ENCODE data around the gene CLPTM1.

The CLPTM1 gene

DNA sequence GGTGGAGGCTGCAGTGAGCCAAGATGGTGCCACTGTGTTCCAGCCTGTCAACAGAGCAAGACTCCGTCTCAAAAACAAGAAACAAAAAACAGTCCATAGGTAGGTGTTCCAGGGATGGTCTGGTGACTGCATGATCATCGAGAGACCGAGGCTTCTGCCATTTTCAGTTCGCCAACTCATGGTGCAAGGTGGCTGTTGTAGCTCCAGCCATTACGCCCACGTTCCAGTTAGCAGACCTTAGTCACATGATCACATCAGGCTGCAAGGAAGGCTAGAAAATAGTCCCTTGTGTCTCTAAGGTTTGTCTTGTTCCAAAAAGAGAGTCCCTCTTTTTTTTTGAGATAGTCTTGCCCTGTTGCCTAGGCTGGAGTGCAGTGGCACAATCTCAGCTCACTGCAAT is 80.6 kb downstream of the CLPTM1 start:
- TF ChIP-seq EZH2phosphoT487 (IDR thresholded peaks at IDR 0.05; ENCODE audit: borderline replicate concordance, low read length), result no peak
- TF ChIP-seq, protein P1, sequence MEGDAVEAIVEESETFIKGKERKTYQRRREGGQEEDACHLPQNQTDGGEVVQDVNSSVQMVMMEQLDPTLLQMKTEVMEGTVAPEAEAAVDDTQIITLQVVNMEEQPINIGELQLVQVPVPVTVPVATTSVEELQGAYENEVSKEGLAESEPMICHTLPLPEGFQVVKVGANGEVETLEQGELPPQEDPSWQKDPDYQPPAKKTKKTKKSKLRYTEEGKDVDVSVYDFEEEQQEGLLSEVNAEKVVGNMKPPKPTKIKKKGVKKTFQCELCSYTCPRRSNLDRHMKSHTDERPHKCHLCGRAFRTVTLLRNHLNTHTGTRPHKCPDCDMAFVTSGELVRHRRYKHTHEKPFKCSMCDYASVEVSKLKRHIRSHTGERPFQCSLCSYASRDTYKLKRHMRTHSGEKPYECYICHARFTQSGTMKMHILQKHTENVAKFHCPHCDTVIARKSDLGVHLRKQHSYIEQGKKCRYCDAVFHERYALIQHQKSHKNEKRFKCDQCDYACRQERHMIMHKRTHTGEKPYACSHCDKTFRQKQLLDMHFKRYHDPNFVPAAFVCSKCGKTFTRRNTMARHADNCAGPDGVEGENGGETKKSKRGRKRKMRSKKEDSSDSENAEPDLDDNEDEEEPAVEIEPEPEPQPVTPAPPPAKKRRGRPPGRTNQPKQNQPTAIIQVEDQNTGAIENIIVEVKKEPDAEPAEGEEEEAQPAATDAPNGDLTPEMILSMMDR (IDR thresholded peaks at IDR 0.05; ENCODE audit: low read depth, low read length, poor library complexity, severe bottlenecking), result no peak
- Histone ChIP-seq H4K20me1 (ENCODE audit: control insufficient read depth, insufficient read depth, low read depth, low read length) (peaks cover 14% of the 10 kb centered on the region), H3K9me2 (replicated peaks; ENCODE audit: control insufficient read depth, low read length) (no peaks in the 10 kb centered on the region), H3K27me3 (ENCODE audit: control insufficient read depth, low read length) (no peaks in the 10 kb centered on the region), H3K9me3 (ENCODE audit: control insufficient read depth, insufficient read depth, low read length) (no peaks in the 10 kb centered on the region), H3F3A (ENCODE audit: control insufficient read depth, insufficient read depth) (peaks cover 6% of the 10 kb centered on the region; the same call in 1 of the 2 replicates), H3K27ac (ENCODE audit: low read depth, low read length) (no peak overlapping the region), H3K4me1 (ENCODE audit: control insufficient read depth, low read length) (peaks cover 22% of the 10 kb centered on the region), H3K4me3 (ENCODE audit: low read length) (no peak overlapping the region), H3K79me2 (ENCODE audit: control insufficient read depth, low read length) (peaks cover 19% of the 10 kb centered on the region), H3K4me2 (ENCODE audit: low read length) (no peak overlapping the region), H3K36me3 (ENCODE audit: control insufficient read depth, low read length) (peaks cover 65% of the 10 kb centered on the region)

DNA sequence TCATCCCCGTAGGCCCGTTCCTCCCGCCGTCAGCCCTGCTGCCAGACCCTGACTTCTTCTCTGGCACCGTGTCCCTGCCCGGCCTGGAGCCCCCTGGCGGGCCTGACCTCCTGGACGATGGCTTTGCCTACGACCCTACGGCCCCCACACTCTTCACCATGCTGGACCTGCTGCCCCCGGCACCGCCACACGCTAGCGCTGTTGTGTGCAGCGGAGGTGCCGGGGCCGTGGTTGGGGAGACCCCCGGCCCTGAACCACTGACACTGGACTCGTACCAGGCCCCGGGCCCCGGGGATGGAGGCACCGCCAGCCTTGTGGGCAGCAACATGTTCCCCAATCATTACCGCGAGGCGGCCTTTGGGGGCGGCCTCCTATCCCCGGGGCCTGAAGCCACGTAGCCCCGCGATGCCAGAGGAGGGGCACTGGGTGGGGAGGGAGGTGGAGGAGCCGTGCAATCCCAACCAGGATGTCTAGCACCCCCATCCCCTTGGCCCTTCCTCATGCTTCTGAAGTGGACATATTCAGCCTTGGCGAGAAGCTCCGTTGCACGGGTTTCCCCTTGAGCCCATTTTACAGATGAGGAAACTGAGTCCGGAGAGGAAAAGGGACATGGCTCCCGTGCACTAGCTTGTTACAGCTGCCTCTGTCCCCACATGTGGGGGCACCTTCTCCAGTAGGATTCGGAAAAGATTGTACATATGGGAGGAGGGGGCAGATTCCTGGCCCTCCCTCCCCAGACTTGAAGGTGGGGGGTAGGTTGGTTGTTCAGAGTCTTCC is 82.4 kb downstream of the CLPTM1 start:
- no peak for TF ChIP-seq EZH2phosphoT487 (IDR thresholded peaks at IDR 0.05; ENCODE audit: borderline replicate concordance, low read length)
- TF ChIP-seq, protein P1 (IDR thresholded peaks at IDR 0.05; ENCODE audit: low read depth, low read length, poor library complexity, severe bottlenecking), result no peak
- H3F3A ChIP-seq (ENCODE audit: control insufficient read depth, insufficient read depth), result peaks cover 6% of the 10 kb centered on the region; the same call in 1 of the 2 replicates
- no peaks in the 10 kb centered on the region for H3K9me3 ChIP-seq (ENCODE audit: control insufficient read depth, insufficient read depth, low read length)
- peaks cover 36% of the 10 kb centered on the region for H3K4me1 ChIP-seq (ENCODE audit: control insufficient read depth, low read length)
- no peak overlapping the region for H3K4me3 ChIP-seq (ENCODE audit: low read length)
- no peaks in the 10 kb centered on the region for H3K9me2 ChIP-seq (replicated peaks; ENCODE audit: control insufficient read depth, low read length)
- peak overlapping the region; percentile 60; the same call in 1 of the 2 replicates for H3K4me2 ChIP-seq (ENCODE audit: low read length)
- H3K27ac ChIP-seq (ENCODE audit: low read depth, low read length), result no peak overlapping the region
- no peaks in the 10 kb centered on the region for H3K27me3 ChIP-seq (ENCODE audit: control insufficient read depth, low read length)
- peaks cover 72% of the 10 kb centered on the region for H3K36me3 ChIP-seq (ENCODE audit: control insufficient read depth, low read length)
- H3K79me2 ChIP-seq (ENCODE audit: control insufficient read depth, low read length), result peaks cover 36% of the 10 kb centered on the region
- H4K20me1 ChIP-seq (ENCODE audit: control insufficient read depth, insufficient read depth, low read depth, low read length), result peaks cover 20% of the 10 kb centered on the region

DNA sequence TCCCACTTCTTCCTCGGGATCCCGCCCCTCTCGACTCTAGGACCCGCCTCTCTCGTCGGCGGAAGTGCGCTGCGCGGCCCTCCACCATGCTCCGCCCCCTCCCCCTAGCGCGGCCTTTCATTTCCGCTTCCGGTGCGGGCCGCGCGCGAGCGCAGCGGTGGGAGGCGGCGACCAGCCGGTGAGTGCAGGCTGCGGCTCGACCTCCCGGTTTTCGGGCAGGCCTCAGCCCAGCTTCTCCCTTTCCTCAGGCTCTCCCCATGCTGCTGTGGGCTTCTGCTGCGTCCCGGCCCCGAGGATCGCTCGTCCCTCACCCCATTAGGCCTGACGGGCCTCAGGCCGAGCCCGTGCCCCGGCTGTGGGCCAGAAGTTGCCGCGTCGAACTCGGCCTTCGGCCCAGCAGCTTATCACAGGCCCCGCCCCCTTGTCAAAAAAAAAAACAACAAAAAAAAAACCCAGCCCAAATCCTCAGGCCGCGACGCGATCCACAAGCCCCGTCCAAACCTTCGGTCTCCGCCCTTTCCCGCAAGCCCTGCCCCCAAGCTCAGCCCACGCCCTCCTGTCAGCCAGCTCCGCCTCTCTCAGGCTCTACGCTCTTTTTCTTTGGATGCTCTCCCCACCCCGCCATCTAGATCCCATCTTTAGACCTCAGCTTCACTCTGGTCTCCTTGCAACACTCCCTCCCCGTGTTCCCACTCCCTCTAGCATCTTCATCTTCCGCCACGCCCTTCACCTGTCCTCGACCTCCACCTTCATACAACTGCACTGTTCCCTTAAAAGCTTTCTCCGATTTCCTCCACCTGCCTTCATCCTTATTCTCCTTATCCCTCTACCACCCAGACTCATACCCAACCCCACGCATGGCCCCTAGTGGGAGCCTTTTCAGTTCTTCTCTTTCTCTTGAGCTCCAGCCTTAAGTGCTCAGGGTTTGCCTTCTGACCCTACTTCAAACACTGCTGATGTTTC is 84.0 kb downstream of the CLPTM1 start, which contains the start of gene CLASRP:
TSS of gene CLASRP (plus strand) at position 115 of the 963 bp plus-strand sequence. CDS start 1,168 bp downstream, outside the sequence.
- H3K9me3 ChIP-seq (ENCODE audit: control insufficient read depth, insufficient read depth, low read length), result no peaks in the 10 kb centered on the region
- peak within 1 kb of the TSS; percentile 98 for H3K4me2 ChIP-seq (ENCODE audit: low read length)
- no peaks in the 10 kb centered on the region for H3K9me2 ChIP-seq (replicated peaks; ENCODE audit: control insufficient read depth, low read length)
- H3K27ac ChIP-seq (ENCODE audit: low read depth, low read length), result peak within 1 kb of the TSS; percentile 97
- H3F3A ChIP-seq (ENCODE audit: control insufficient read depth, insufficient read depth), result peaks cover 6% of the 10 kb centered on the region; the same call in 1 of the 2 replicates
- H3K27me3 ChIP-seq (ENCODE audit: control insufficient read depth, low read length), result no peaks in the 10 kb centered on the region
- TF ChIP-seq, protein P1 (IDR thresholded peaks at IDR 0.05; ENCODE audit: low read depth, low read length, poor library complexity, severe bottlenecking), result no peak
- TF ChIP-seq EZH2phosphoT487 (IDR thresholded peaks at IDR 0.05; ENCODE audit: borderline replicate concordance, low read length), result no peak
- H3K4me1 ChIP-seq (ENCODE audit: control insufficient read depth, low read length), result peaks cover 41% of the 10 kb centered on the region
- peaks cover 52% of the 10 kb centered on the region for H3K79me2 ChIP-seq (ENCODE audit: control insufficient read depth, low read length)
- peak within 1 kb of the TSS; percentile 97 for H3K4me3 ChIP-seq (ENCODE audit: low read length)
- H4K20me1 ChIP-seq (ENCODE audit: control insufficient read depth, insufficient read depth, low read depth, low read length), result peaks cover 20% of the 10 kb centered on the region
- peaks cover 77% of the 10 kb centered on the region for H3K36me3 ChIP-seq (ENCODE audit: control insufficient read depth, low read length)
